HG02938 (cell line): ENCODE data around the gene EMILIN2.
A peak's percentile ranks its signal among the peaks of the same experiment; 100 is the strongest.

ENCODE experiments used
- ATAC-seq: cut with Tn5 transposase; IDR thresholded peaks from one replicate; pipeline ENCODE4 v1.9.1; 2021; ENCODE audit warnings: mild to moderate bottlenecking, moderate library complexity; ENCODE audit not compliant: unreplicated experiment

The EMILIN2 gene

DNA sequence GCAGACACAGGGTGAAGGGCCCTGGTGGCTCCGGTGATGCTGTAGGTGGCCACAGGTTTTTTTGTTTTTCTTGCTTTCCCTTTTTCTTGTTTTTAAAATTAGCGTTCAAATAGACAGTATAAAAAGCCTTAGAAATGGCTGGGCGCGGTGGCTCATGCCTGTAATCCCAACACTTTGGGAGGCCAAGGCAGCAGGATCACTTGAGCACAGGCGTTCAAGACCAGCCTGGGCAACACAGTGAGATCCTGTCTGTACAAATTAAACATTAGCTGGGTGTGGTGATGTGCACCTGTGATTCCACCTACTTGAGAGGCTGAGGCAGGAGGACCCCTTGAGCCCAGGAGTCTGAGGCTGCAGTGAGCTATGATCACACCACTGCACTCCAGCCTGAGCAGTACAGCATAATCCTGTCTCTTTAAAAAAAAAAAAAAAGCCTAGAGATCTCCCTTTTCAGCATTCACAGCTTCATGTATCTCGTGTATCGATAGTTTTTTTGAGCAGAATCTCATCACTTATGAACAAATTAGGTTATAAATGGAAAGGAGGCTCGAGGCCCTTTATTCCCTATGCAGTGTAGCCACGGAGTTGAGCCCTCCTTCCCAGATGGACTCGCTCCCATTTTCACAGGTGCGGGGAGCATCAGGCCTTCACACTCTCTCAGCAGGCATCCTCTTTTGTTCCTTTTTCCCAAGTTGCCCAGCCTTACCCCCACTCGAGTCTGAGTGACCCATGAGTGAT lies 50.8 kb downstream of the EMILIN2 start:
- no peak for ATAC-seq

DNA sequence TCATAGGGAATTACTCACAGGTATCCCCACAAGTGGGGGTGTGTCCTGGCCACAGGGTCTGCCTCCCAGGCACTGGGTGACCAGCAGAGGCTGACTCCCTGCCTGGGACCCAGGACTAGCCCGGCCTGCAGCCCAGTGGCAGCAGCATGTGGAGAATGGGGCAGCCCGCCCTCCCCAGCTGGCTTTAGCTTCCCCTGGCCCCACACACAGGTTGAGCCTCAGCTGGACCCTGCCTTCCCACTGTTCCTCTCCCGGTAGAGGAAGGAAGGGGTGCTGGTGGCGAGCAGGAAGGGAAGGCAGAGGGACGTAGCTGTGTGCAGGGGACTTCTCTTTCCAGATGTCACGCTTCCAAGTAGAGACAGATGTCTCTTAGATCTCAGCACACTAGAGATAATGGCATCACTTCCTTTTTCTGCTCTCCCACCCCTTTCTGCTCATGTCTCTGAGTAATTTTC lies 51.4 kb downstream of the EMILIN2 start:
- no peak for ATAC-seq

DNA sequence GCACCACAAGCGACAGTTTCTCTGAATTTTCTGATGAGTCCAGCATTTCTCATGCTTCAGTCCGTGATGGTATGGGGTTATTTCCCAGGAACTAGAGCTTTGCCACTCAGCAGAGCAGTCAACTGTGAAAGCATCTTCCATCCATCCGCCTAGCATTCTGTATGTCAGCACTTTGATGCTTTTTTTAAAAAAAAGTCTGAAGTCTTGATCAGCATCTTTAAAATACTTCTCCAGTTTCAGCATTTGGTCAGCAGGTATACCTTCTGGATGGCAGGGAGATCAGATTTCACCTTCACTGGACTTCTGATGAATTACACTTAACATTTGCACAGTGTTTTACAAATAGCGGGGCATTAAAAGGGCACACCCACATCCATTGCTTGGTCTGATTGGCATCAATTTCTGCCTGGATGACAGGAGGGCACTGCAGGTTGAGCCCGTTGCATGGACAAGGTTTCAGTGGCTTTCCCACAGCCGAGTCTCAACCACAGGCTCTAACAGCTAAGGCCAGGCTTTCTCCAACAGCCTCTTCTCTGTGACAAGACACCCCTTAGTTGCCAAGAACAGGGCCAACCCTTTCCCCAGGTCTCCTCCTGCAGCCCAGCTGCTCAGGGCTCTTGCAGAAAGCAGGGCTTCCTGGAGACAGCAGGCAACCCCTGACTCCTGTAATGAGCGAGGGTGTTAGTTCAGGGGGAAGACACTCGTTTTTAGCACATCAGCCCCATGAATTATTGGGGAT lies 54.0 kb downstream of the EMILIN2 start:
- ATAC-seq: no peak

DNA sequence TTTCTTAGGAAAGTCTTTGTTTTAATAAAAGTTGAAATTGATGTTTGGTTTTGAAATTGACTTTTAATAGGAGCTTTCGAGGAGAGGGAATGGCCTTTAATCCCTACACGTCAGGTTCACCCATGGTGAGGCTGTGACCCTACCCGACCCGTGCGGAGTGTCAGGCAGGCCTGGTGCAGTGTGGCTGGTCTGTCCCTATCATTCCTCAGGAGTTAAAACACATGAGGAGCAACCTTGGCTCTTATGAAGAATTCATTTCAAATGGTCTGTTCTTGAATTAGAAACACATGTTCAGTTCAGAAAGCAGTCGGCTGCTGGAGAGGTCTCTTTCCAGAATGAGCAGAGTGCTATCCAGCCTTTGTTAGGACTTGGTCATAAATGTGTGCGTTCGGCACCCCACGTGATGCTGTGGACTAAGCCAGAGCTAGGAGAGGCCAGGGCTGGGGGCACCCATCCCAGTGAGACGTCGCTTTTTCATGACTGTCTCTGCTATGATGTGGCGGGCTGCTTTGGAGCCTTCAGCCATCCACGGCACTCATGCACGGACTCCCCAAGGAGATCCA lies 54.7 kb downstream of the EMILIN2 start:
- no peak for ATAC-seq

DNA sequence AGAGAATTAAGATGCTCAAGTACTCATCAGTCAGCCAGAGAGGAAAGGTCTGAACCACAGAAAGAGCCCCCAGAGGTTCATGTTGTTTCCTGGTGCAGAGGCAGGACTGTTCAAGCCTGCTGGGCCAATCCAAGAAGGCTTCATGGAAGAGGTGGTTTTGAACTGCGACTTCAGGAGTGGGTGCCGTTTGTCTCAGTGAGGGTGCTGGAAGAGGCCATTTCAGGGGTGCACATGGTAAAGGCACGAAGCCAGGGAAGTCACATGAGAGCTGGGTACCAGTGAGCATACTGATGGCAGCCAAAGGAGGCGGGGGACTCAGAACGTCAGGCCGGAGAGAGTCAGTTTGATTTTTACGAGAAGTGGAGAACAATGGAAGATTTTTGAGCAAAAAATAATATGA lies 55.5 kb downstream of the EMILIN2 start:
- ATAC-seq: no peak

DNA sequence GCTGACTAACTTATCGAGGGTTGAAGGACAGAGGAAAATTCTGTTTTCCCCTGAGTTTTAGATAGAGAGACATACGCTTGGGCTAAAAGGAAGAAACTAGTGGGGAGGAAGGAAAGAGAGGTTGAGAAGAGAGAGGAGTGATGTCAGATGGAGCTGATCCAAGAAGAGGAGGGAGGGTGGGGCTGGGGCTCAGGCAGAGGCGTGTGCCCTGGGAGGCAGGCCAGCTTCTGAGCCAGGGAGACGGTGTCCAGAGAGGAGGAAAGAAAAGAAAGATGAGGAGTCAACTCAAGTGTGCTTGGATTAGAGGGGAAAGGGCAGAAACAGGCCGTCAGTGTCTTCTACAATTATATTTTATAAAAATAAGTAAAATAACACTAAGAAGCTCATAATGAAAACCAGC lies 56.2 kb downstream of the EMILIN2 start:
- ATAC-seq: no peak

DNA sequence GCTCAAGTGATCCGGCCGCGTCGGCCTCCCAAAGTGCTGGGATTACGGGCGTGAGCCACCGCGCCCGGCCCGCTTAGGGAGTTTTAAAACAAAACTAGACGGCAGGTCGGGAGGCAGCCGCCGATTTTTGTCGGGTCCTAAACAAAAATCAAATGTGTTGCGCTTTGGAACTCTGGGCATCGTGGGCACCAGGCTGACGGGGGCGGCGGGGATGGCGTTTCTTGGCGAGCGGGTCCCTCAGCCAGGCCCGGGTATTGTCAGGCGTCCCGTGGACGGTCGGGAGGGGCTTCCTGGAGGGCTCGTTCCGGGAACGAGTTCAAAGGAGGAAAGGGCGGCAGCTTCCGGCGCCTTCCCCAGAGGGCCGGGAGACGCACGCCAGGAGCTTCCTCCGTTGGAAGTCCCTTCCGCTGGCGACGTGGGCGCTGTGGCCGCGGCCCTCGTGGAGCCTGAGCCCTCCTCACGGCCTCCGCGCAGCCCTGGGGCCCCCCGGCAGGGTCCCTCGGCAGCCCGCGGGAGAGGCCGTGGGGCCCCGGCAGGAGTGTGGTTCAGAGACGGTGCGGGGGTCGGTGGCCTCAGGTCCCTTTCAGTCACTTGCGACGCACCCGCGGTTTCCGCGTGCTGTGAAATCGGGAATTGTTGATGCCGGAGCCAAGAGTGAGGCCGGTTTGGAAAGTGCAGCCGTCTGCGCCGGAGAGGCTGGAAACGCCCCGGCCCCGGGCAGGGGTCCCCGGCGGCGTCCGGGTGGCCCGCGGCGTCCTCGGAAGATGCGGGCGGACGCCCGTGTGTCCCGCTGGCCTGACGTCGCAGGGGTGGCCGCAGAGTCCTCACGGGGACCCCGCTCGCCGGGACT lies 59.3 kb downstream of the EMILIN2 start:
- ATAC-seq: peak; percentile 30

DNA sequence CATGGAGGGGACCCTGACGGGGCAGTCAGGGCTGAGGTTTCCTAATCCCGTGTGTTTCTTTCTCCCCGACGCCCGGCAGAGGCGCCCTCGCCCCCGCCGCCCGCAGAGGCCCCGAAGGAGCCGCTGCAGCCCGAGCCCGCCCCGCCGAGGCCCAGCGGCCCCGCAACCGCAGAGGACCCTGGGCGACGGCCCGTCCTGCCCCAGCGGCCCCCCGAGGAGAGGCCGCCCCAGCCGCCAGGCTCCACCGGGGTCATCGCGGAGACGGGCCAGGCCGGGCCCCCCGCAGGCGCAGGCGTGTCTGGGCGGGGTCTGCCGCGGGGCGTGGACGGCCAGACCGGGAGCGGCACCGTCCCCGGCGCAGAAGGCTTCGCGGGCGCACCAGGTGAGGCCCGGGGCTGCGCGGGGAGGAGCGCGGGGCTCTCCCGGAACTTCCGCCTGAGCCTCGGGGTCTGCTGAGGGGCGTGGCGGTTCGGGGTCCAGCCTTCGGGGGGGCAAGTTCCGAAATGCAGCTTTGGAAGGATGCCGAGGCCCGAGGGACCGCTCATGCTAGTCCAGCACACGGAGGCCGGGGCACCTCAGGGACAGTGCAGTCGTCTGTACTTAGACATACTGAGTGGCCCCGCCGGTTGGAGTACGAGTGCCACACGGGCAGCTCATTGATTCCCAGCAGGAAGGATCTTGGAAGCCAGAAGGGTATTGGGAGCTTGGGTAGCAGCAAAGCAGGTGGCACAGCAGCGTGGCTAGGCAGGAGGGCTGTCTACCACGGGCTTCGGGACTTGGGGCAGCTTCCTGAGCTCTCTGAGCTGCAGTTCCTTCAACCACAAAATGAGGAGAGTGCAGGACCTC lies 60.1 kb downstream of the EMILIN2 start:
- ATAC-seq: peak; percentile 57

DNA sequence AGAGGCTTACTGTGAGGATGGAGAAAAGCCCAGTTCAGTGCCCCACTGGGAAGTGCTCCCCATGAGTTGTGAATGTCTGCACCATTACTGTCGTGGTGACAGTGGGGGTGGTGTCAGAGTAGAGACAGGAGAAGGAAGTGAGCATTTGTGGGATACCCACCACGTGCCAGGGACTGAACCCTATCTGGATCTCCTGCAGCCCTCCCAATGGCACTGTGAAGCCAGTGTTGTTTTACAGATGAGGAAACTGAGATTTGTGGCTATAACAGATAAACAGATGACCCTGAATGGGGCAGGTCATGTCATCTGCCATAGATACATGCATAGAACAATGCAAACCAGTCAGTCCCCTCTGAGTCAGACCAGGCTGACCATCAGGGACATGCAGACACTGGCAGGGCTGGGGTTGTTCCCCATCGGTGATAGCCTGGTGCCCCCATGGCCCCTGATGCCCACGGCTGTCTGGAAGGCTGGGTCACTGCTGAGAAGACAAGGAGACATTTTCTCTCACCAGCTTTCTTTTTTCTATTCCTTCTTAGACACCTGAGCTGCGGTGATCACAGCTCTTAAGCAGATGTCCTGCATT lies 60.8 kb downstream of the EMILIN2 start:
- no peak for ATAC-seq

DNA sequence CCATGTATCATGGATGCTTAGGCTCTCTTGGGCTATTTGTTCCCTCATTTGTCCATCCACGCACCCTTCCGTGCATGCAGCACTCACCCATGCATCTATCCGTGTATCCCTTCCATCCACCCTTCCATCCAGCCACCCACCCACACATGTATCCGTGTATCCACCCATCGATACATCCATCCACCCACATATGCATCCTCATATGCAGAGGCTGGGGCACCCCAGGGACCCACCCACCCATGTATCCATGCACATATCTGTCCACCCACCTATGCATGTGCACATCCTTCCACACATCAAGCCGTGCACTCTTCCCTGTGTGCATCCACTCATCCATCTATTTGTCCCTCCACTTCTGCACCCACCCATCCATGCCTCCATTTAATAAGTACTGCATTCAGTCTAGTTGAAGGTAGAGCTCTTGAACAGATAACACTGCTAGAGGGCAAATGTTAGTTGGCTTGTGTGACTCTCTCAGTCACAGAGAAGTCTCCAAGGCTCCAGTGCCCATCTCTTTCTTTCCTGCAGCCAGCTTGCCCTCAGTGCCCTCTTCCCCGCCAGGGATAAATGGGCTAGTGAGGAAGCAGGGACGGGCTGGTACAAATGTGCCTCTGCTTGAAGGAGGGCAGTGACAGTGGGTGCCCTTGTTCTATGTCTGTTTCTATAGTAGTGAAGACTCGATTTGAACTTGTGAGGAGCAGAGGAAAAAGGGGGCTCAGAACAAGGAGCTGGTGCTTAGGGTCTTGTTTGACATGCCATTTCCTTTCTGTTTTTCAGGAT lies 61.5 kb downstream of the EMILIN2 start:
- no peak for ATAC-seq

DNA sequence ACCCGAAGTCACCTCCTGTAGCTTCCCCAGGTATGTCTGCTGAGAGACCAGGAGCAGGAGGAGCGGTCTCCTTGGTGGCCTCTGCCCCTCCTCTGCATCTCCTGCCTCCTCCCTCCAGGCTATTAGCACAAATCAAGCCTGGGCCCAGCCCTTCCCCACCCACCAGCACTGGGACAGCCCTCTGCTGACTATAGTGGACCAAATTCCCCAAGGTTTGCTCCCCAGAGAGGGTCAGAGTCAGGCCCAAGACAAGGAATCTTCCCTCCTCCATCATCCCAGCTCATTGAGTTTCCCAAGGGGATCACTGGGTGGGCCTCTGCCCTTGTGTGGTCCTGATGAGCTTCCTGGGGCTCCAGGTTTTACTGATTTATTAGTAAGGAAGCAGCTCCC lies 62.1 kb downstream of the EMILIN2 start:
- no peak for ATAC-seq

DNA sequence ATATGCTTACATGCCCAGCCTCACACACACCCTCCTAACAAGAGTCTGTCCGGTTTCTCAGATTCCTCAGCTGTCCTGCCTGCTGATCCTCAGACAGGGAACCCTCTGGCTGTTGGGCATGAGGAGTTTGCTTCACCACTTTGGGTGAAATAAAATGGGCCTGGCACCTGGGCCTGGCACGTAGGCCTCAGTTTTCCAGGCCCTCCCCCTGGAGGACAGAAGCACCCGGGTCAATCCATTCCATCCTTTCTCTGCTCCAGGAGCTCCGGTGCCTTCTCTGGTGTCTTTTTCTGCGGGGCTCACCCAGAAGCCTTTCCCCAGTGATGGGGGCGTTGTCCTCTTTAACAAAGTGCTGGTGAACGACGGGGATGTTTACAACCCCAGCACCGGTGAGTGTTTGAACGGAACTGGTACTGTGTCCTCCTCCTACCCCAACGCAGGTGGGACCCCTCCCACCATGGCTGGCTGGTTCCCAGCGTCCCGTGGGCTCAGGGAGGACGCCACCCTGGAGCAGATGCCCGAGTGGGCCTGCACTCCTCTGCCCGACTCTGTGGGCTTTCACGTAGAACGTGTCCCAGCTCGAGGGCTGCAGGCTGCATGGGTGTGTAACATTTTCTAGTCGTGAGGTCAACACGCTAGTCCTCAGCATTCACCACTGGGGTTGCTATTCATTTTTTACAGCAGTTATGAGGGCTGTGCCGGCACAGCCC lies 62.8 kb downstream of the EMILIN2 start:
- no peak for ATAC-seq

DNA sequence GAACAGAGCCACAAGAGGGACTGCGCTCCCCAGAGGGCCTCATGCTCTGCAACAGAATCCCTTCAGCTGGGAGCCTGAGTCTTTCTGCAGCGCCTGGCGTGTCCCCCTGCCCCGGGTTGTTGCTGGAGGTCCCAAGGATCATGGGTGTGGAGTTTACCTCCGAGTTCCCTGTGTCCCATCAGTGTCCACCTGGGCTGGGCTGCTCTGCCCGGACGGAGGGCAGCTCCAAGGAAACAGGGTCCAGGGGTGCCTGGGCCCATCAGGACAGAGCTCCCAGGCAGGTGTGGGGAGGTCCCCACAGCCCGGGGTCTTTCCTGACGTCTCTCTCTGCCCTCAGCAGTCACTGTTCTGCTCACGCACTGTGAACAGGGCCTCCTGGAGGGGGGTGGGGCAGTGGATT lies 63.5 kb downstream of the EMILIN2 start:
- no peak for ATAC-seq

DNA sequence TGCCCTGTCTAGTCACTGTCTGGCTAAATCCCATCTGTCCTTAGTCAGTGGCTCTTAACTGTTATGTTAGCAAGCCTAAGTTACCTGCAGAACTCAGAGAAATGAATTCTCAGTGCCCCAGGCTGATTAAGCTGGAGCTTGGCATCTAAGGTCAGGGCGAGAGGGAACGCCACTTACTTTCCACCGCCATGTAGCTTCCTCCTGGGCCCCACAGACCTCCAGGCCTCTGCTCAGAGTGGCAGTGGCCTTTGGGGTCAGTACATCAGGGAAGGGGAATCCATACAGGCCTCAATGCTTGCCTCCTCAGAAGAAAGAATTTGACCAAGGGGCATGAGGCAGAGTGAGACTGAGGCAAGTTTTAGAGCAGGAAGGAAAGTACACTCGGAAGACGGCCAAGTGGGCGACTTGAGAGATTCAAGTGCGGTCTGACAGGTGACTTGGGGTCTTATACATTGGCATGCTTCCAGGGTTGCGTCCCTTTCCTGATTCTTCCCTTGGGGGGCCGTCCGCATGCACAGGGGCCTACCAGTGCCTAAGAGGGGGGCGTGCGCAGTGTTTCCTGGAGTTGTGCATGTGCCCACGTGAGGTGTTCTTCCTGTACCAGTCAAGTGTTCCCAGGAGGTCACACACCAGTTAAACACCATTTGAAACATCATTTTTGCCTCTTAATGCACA lies 64.1 kb downstream of the EMILIN2 start:
- no peak for ATAC-seq

DNA sequence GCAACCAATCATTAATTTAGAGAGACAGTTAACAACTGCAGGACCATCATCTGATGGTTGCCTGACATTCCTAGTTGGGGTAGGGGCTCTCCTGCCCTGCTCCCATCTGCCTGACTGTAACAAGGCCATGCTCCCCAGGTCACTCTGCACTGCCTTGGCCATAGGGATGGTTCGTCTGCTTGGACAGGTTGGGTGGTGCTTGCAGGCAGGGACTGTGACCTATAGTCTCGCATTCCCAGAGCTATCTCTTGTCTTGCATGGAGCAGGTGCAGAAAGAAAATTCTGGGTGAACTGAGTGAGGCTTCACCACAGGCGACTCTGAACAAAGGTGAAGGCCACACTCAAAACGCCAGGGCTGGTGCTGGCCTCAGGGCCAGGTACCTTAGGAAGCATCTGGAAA lies 64.7 kb downstream of the EMILIN2 start:
- no peak for ATAC-seq

DNA sequence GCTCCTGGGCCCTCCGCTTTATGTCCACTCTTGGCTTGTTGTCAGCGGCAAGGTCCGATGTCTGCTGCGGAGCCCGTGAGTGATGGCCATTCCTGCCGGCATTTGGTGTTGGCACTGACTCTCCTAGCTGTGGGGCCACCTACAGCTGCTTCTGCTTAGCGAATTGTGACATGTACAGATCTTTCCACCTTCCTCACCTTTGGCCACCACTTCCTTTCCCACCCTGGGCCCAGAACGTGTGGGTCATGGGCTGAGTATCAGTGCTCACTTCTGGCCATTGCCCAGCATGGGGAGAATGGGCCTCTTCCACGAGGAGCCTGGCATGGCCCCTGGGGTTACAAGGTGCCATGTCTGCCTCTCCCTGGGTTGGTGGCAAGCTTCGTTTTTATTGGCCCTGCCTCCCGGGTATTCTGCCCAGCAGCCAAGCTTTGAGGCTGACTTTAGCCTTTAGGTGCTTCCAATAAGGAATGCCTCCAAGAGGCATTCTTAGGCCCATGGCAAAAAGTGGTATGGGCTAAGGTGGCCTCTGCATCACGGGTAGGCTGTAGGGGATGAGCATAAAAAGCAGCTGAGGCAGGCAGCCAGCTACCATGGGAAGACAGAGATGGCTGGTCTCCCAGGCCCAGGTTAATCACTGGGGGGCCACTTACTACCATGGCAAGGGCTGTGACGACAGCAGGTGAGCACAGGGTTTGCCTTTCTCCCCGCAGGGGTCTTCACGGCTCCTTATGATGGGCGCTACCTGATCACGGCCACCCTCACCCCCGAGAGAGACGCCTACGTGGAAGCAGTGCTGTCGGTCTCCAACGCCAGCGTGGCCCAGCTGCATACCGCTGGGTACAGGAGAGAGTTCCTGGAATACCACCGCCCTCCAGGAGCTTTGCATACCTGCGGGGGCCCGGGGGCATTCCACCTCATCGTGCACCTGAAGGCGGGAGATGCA lies 65.8 kb downstream of the EMILIN2 start:
- no peak for ATAC-seq
